Neural crest cell (in vitro differentiated cells): Measurements from ENCODE around the gene CADPS. TPM values are rescaled to one million over a fixed set of nuclear protein-coding genes. Genes with fewer than 3 reads are reported as not detected.

Experiments used
- DNase-seq: peaks from one replicate; pipeline ENCODE4 v3.0.0; 2021; ENCODE audit warnings: low read depth, mixed read lengths, low spot score
- H3K27ac Mint-ChIP-seq: one replicate; pipeline ENCODE4 v1.8.0; 2021; ENCODE audit warnings: mild to moderate bottlenecking, mixed read lengths; ENCODE audit not compliant: unreplicated experiment
- H3K27me3 Mint-ChIP-seq: 2 replicates; pipeline ENCODE4 v1.8.0; 2021; ENCODE audit warnings: low read depth, mild to moderate bottlenecking, mixed read lengths
- H3K36me3 Mint-ChIP-seq: 2 replicates; pipeline ENCODE4 v1.8.0; 2021; ENCODE audit warnings: low read depth, mild to moderate bottlenecking, mixed read lengths
- H3K4me1 Mint-ChIP-seq: 2 replicates; pipeline ENCODE4 v1.8.0; 2021; ENCODE audit warnings: mixed read lengths
- H3K4me3 Mint-ChIP-seq: one replicate; pipeline ENCODE4 v1.8.0; 2021; ENCODE audit warnings: mild to moderate bottlenecking, mixed read lengths
- H3K9me3 Mint-ChIP-seq: 2 replicates; pipeline ENCODE4 v1.8.0; 2021; ENCODE audit warnings: mixed read lengths
- CTCF ChIP-seq: fragments of 200-600 bp; sonication (generic); conservative IDR thresholded peaks from 2 replicates; pipeline ENCODE4 v1.5.0; 2021; ENCODE audit warnings: antibody characterized with exemption, mild to moderate bottlenecking
- total RNA-seq: library from RNA; stranded (reverse); gene quantifications from 2 replicates; pipeline ENCODE4 v1.2.1, GENCODE V29; 2021

The CADPS gene
- total RNA-seq, 1 donor from 2014 or later, result 9.3 TPM

DNA sequence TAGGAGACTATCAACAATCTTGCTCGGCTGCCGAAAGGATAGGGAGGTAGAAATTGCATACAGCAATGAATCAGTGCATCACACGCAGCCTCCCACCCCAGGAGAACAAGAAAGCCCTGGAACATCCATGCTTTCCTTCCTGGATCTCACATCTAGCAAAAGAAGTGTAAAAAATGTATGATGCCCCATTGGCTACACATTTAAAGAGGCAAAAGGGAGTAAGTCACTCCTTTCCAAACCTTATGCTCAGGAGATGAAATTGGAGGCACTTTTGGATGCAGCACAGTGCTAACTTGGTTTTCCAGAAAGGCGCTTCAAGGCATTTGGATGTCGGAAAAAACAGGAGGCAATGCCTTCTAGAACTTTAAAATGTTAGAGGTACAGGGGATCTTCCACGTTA is 469.6 kb downstream of the CADPS start:
- no peak overlapping the region for H3K27ac Mint-ChIP-seq
- no peaks in the 10 kb centered on the region for H3K4me1 Mint-ChIP-seq
- no peaks in the 10 kb centered on the region for H3K36me3 Mint-ChIP-seq
- H3K4me3 Mint-ChIP-seq, result no peak overlapping the region
- no peaks in the 10 kb centered on the region for H3K9me3 Mint-ChIP-seq
- TF ChIP-seq CTCF, result no peak
- no peak for DNase-seq
- peaks cover 59% of the 10 kb centered on the region for H3K27me3 Mint-ChIP-seq

DNA sequence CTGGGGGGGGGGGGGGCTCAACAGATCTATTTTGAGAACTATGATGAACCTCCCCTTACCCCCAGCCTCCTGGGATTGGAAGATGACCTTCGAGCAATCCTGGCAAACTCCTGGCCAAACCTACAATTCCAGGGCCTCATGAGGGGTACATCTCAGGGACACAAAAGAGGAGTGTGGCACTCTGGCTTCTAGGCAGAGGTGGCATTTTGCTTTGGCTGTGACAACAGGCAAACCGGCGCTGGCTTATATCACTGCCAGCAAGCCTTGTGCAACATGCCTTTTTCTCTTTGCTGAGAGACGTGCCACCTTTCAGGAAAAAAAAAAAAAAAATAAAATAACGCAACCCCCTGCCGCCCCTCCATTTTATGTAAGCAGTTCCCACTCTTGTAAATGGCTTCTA is 470.1 kb downstream of the CADPS start:
- Mint-ChIP-seq H3K36me3 (no peaks in the 10 kb centered on the region), H3K27me3 (peaks cover 58% of the 10 kb centered on the region), H3K9me3 (no peaks in the 10 kb centered on the region), H3K4me1 (no peaks in the 10 kb centered on the region), H3K27ac (no peak overlapping the region), H3K4me3 (no peak overlapping the region)
- no peak for DNase-seq
- no peak for TF ChIP-seq CTCF

- Mint-ChIP-seq H3K27ac (no peak overlapping the region), H3K9me3 (no peaks in the 10 kb centered on the region)
Measured at GRCh38 chr3:62404321-62404720, 470.9 kb downstream of the CADPS start.

DNA sequence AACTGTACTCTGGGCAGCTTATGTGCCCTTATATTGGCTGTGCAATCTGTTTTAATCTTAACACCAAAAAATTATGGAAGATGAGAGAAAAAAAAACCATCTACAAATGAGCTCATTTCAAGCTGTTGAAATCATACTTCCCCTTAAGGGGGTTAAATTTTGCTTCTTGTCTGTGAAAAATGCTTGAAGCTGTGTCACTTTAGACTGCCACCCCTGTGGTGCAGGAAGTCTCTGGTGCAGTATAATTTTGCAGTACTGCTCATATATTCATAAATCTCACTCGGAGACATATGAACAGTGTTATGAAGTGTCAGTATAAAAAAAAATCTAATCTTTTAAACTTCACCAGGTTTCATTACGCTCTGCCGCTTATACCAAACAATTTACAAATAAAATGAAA is 471.5 kb downstream of the CADPS start:
- TF ChIP-seq CTCF, result no peak
- no peak overlapping the region for H3K4me3 Mint-ChIP-seq
- H3K27me3 Mint-ChIP-seq, result peaks cover 54% of the 10 kb centered on the region
- no peaks in the 10 kb centered on the region for H3K36me3 Mint-ChIP-seq
- no peaks in the 10 kb centered on the region for H3K4me1 Mint-ChIP-seq
- H3K27ac Mint-ChIP-seq, result no peak overlapping the region
- DNase-seq, result no peak
- no peaks in the 10 kb centered on the region for H3K9me3 Mint-ChIP-seq

More at GRCh38 chr3:62404321-62404720, 470.9 kb downstream of the CADPS start:
- no peak for DNase-seq
- TF ChIP-seq CTCF, result no peak
- Mint-ChIP-seq H3K27me3 (peaks cover 58% of the 10 kb centered on the region), H3K4me3 (no peak overlapping the region), H3K4me1 (no peaks in the 10 kb centered on the region), H3K36me3 (no peaks in the 10 kb centered on the region)

DNA sequence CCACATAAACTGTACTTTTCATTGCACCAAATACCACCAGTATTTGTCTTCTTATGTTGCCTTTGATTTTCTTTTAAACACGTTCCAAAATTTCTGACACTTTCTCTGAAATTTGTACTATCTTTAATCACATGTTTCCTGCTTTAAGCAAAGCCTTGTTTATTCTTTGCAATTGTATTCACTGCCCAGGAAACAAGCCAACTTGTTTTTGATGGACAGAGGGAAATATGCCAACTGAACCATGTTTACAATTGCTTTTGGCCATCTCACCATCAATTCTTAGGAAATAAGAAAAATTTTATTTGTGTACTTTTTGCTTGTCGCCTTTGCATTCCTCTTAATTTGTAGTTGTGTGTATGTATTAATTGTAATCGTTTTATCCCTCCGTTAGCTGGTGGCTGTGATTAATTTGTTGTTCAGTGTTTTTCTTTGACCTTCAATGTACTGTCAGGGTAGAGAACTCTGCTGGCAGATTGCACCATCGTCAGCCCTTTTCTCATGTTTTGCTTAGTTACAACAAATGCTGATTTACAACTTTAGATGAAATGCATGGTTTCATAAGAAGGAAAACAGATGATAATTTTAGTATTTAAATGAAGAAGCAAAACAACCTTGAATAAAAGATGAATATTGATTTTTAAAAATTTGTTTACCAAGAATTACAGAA is 482.5 kb downstream of the CADPS start:
- Mint-ChIP-seq H3K36me3 (no peaks in the 10 kb centered on the region), H3K9me3 (no peaks in the 10 kb centered on the region), H3K27me3 (peaks cover 37% of the 10 kb centered on the region), H3K4me3 (no peak overlapping the region), H3K4me1 (no peaks in the 10 kb centered on the region), H3K27ac (no peak overlapping the region)
- no peak for TF ChIP-seq CTCF
- no peak for DNase-seq
